ENCODE measurements around the gene GTF3C2.

DNA sequence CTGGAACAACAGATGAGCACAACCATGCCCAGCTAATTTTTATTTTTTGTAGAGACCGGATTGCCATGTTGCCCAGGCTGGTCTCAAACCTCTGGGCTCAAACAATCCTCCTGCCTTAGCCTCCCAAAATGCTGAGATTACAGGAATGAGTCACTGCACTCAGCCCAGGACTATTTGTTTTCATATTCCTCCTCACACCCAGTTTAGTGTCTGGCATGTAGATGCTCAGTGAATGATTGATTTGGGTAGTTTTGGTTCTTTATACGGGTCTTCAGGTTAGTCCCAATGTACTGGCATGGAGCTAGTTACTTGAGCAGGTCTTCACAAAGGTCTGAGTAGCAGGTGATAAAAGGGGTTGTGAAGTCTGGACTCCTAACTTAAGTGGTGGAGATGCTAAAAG lies 7.4 kb upstream of the GTF3C2 start:
- TF ChIP-seq, protein P1, sequence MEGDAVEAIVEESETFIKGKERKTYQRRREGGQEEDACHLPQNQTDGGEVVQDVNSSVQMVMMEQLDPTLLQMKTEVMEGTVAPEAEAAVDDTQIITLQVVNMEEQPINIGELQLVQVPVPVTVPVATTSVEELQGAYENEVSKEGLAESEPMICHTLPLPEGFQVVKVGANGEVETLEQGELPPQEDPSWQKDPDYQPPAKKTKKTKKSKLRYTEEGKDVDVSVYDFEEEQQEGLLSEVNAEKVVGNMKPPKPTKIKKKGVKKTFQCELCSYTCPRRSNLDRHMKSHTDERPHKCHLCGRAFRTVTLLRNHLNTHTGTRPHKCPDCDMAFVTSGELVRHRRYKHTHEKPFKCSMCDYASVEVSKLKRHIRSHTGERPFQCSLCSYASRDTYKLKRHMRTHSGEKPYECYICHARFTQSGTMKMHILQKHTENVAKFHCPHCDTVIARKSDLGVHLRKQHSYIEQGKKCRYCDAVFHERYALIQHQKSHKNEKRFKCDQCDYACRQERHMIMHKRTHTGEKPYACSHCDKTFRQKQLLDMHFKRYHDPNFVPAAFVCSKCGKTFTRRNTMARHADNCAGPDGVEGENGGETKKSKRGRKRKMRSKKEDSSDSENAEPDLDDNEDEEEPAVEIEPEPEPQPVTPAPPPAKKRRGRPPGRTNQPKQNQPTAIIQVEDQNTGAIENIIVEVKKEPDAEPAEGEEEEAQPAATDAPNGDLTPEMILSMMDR (IDR thresholded peaks at IDR 0.05) = no peak
- no peak for TF ChIP-seq POLR2A (IDR thresholded peaks at IDR 0.05)
